IMR-90 (cell line): ENCODE data around the gene CHIT1. TPM values are rescaled to one million over a fixed set of nuclear protein-coding genes. Genes with fewer than 3 reads are reported as not detected.
A peak's percentile ranks its signal among the peaks of the same experiment; 100 is the strongest.

Experiments used
- ATAC-seq: fragments of 200-7000 bp; cut with Tn5 transposase; 2 replicates; pipeline ENCODE4 v1.9.1; 2020; ENCODE audit warnings: low read depth, mild to moderate bottlenecking, moderate library complexity
- BruUV-seq: library from RNA; stranded (reverse); fragments of 400-500 nt; replicated peaks from 2 replicates; lab custom pipeline; 2021; lab: Mats Ljungman, UMichigan
- CTCF ChIA-PET: fragments of 300-600 bp; formaldehyde crosslinking; extraction: SDS; loops from one replicate; lab custom pipeline; 2021; ENCODE audit warnings: antibody characterized with exemption; lab: Yijun Ruan, JAX
- POLR2A ChIA-PET: fragments of 300-600 bp; sonication (Branson Sonifier 250); formaldehyde crosslinking; loops from one replicate; lab custom pipeline; 2022; ENCODE audit warnings: antibody characterized with exemption; ENCODE audit not compliant: unreplicated experiment; lab: Charles Lee
- DNase-seq: peaks from one replicate; pipeline ENCODE4 v3.0.0; 2013
- H2AFZ ChIP-seq: replicated peaks from 2 replicates; pipeline ENCODE3; 2013; ENCODE audit warnings: low read length, mild to moderate bottlenecking; ENCODE audit not compliant: poor library complexity
- H2AK5ac ChIP-seq: 2 replicates; pipeline ENCODE4 v1.6.1; 2013; ENCODE audit warnings: low read depth, low read length, inconsistent platforms
- H2AK9ac ChIP-seq: replicated peaks from 2 replicates; pipeline ENCODE3; 2013; ENCODE audit warnings: mild to moderate bottlenecking, low read depth, low read length, moderate library complexity; ENCODE audit not compliant: poor library complexity
- H2BK120ac ChIP-seq: 2 replicates; pipeline ENCODE4 v1.6.1; 2013; ENCODE audit warnings: low read depth, low read length, inconsistent platforms
- H2BK15ac ChIP-seq: 3 replicates; pipeline ENCODE4 v1.6.1; 2013; ENCODE audit warnings: low read depth, low read length, inconsistent platforms
- H2BK20ac ChIP-seq: 2 replicates; pipeline ENCODE4 v1.6.1; 2013; ENCODE audit warnings: low read depth, mild to moderate bottlenecking, inconsistent platforms, low read length, moderate library complexity
- H2BK5ac ChIP-seq: 2 replicates; pipeline ENCODE4 v1.6.1; 2013; ENCODE audit warnings: mild to moderate bottlenecking, low read depth, low read length, inconsistent platforms; ENCODE audit not compliant: poor library complexity, severe bottlenecking
- H3K14ac ChIP-seq: replicated peaks from 2 replicates; pipeline ENCODE4 v1.6.1; 2013; ENCODE audit warnings: low read depth, low read length, inconsistent platforms
- H3K18ac ChIP-seq: 2 replicates; pipeline ENCODE4 v1.6.1; 2013; ENCODE audit warnings: low read depth, low read length, control low read depth
- H3K23ac ChIP-seq: 2 replicates; pipeline ENCODE4 v1.6.1; 2013; ENCODE audit warnings: low read depth, low read length, inconsistent platforms
- H3K27ac ChIP-seq: 2 replicates; pipeline ENCODE4 v1.5.1; 2013; ENCODE audit warnings: mild to moderate bottlenecking, control low read depth, low read length; ENCODE audit not compliant: insufficient read depth
- H3K27me3 ChIP-seq: 2 replicates; pipeline ENCODE4 v1.6.1; 2013; ENCODE audit warnings: low read length; ENCODE audit not compliant: control insufficient read depth, insufficient read depth
- H3K36me3 ChIP-seq: 2 replicates; pipeline ENCODE4 v1.6.1; 2013; ENCODE audit warnings: low read length, mixed read lengths; ENCODE audit not compliant: control insufficient read depth, insufficient read depth
- H3K4ac ChIP-seq: 2 replicates; pipeline ENCODE4 v1.6.1; 2013; ENCODE audit warnings: low read depth, low read length, inconsistent platforms
- H3K4me1 ChIP-seq: 2 replicates; pipeline ENCODE4 v1.6.1; 2013; ENCODE audit warnings: low read length, mixed read lengths; ENCODE audit not compliant: control insufficient read depth, insufficient read depth
- H3K4me2 ChIP-seq: 2 replicates; pipeline ENCODE4 v1.6.1; 2013; ENCODE audit warnings: low read depth, mild to moderate bottlenecking, control low read depth, low read length, moderate library complexity
- H3K4me3 ChIP-seq: 2 replicates; pipeline ENCODE4 v1.5.1; 2013; ENCODE audit warnings: low read depth, mild to moderate bottlenecking, control low read depth, low read length, moderate library complexity; ENCODE audit not compliant: insufficient read depth
- H3K56ac ChIP-seq: 2 replicates; pipeline ENCODE4 v1.6.1; 2013; ENCODE audit warnings: low read length, inconsistent platforms; ENCODE audit not compliant: insufficient read depth; ENCODE audit errors: extremely low read depth
- H3K79me1 ChIP-seq, 2 experiments: 2 replicates each; pipeline ENCODE4 v1.6.1; 2013; ENCODE audit warnings: low read length in 2 of 2, inconsistent platforms in 1 of 2, low read depth in 1 of 2
- H3K9ac ChIP-seq: 2 replicates; pipeline ENCODE4 v1.6.1; 2013; ENCODE audit warnings: low read depth, low read length, control low read depth
- H3K9me1 ChIP-seq: 2 replicates; pipeline ENCODE4 v1.6.1; 2013; ENCODE audit warnings: low read length, inconsistent platforms; ENCODE audit not compliant: insufficient read depth
- H3K9me3 ChIP-seq: 2 replicates; pipeline ENCODE4 v1.6.1; 2013; ENCODE audit warnings: low read length; ENCODE audit not compliant: control insufficient read depth, insufficient read depth
- H4K20me1 ChIP-seq: 2 replicates; pipeline ENCODE4 v1.6.1; 2013; ENCODE audit warnings: low read length, inconsistent platforms; ENCODE audit not compliant: insufficient read depth
- H4K5ac ChIP-seq: 2 replicates; pipeline ENCODE4 v1.6.1; 2013; ENCODE audit warnings: mild to moderate bottlenecking, low read depth, low read length, control low read depth
- H4K8ac ChIP-seq, 2 experiments: 2 replicates each; pipeline ENCODE4 v1.6.1; 2013; ENCODE audit warnings: low read depth in 2 of 2, low read length in 2 of 2, control low read depth in 1 of 2, inconsistent platforms in 1 of 2
- H4K91ac ChIP-seq: 2 replicates; pipeline ENCODE4 v1.6.1; 2013; ENCODE audit warnings: low read depth, low read length, inconsistent platforms; ENCODE audit not compliant: insufficient read depth
- BHLHE40 ChIP-seq: fragments of 150-350 bp; IDR thresholded peaks from 2 replicates; pipeline ENCODE4 v1.6.1; 2016; ENCODE audit warnings: mild to moderate bottlenecking, low read depth, low read length
- CEBPB ChIP-seq: IDR thresholded peaks from 2 replicates; pipeline ENCODE4 v1.6.1; 2012; ENCODE audit warnings: low read depth, low read length, improper control_type of control experiment
- CHD1 ChIP-seq: IDR thresholded peaks from 2 replicates; pipeline ENCODE4 v1.6.1; 2012; ENCODE audit warnings: low read depth, low read length, improper control_type of control experiment
- FOS ChIP-seq: fragments of 150-350 bp; IDR thresholded peaks from 2 replicates; pipeline ENCODE4 v1.6.1; 2016; ENCODE audit warnings: low read depth, low read length
- MAFK ChIP-seq: IDR thresholded peaks from 2 replicates; pipeline ENCODE4 v1.6.1; 2012; ENCODE audit warnings: low read depth, low read length, improper control_type of control experiment
- MAZ ChIP-seq: IDR thresholded peaks from 2 replicates; pipeline ENCODE4 v1.6.1; 2012; ENCODE audit warnings: low read depth, mild to moderate bottlenecking, low read length, improper control_type of control experiment, moderate library complexity, borderline replicate concordance
- MXI1 ChIP-seq: IDR thresholded peaks from 2 replicates; pipeline ENCODE4 v1.6.1; 2012; ENCODE audit warnings: low read depth, mild to moderate bottlenecking, low read length, moderate library complexity, borderline replicate concordance
- NFE2L2 ChIP-seq: fragments of 150-350 bp; IDR thresholded peaks from 2 replicates; pipeline ENCODE4 v1.6.1; 2016; ENCODE audit warnings: low read depth, mild to moderate bottlenecking, low read length
- POLR2A ChIP-seq: IDR thresholded peaks from 2 replicates; pipeline ENCODE4 v1.6.1; 2012; ENCODE audit warnings: mild to moderate bottlenecking, low read depth, low read length
- RAD21 ChIP-seq: IDR thresholded peaks from 2 replicates; pipeline ENCODE4 v1.6.1; 2012; ENCODE audit warnings: low read length, improper control_type of control experiment
- RCOR1 ChIP-seq: IDR thresholded peaks from 2 replicates; pipeline ENCODE4 v1.6.1; 2012; ENCODE audit warnings: mild to moderate bottlenecking, low read length, improper control_type of control experiment; ENCODE audit not compliant: insufficient replicate concordance
- RFX5 ChIP-seq: IDR thresholded peaks from 2 replicates; pipeline ENCODE4 v1.8.0; 2012; ENCODE audit warnings: low read depth, mild to moderate bottlenecking, low read length, moderate library complexity
- SMC3 ChIP-seq: fragments of 150-350 bp; IDR thresholded peaks from 2 replicates; pipeline ENCODE4 v1.6.1; 2016; ENCODE audit warnings: low read depth, mild to moderate bottlenecking, antibody characterized with exemption, low read length, moderate library complexity
- WGBS, 2 experiments: methylation state at CpG; one replicate each; pipeline versions ENCODE4 v1.1.5 to v1.1.7; 2013; ENCODE audit warnings: missing lambda C conversion rate in 2 of 2; ENCODE audit not compliant: insufficient read length in 1 of 2; ENCODE audit errors: extremely low coverage in 2 of 2; 5-methylcytosine and 5-hydroxymethylcytosine counted together
- dilution Hi-C: fragments of 300-500 bp; cut with HindIII; formaldehyde crosslinking; loops from one replicate; pipeline ENCODE4 v1.14.3; 2018; ENCODE audit warnings: low sequenced_read_pairs; ENCODE audit not compliant: unreplicated experiment
- in situ Hi-C: fragments of 300-500 bp; cut with MboI; formaldehyde crosslinking; loops from 3 replicates; pipeline ENCODE4 v1.14.3; 2019; ENCODE audit warnings: low sequenced_read_pairs, inconsistent platforms, mixed read lengths
- intact Hi-C: fragments of 100-400 bp; cut with micrococcal nuclease; formaldehyde crosslinking; loops from 2 replicates; pipeline ENCODE4 v1.10.0; 2022
- polyA plus RNA-seq, 3 experiments: library from polyadenylated mRNA; depleted of rRNA; stranded (reverse); fragments of >200 nt; gene quantifications; 2 replicates each; pipeline ENCODE4 v1.2.3, GENCODE V29; 2012; ENCODE audit warnings: low replicate concordance in 1 of 3
- total RNA-seq: library from RNA; depleted of rRNA; stranded (reverse); fragments of >200 nt; gene quantifications from 2 replicates; pipeline ENCODE4 v1.2.3, GENCODE V29; 2012
- TF ChIP-seq, protein P1 (sequence below): conservative IDR thresholded peaks from 2 replicates; pipeline ENCODE4 v1.5.1; 2012; ENCODE audit warnings: mild to moderate bottlenecking, low read depth, low read length, improper control_type of control experiment
- TF ChIP-seq, protein P2 (sequence below): fragments of 150-350 bp; IDR thresholded peaks from 2 replicates; pipeline ENCODE4 v1.6.1; 2016; ENCODE audit warnings: low read depth, mild to moderate bottlenecking, low read length, moderate library complexity, borderline replicate concordance
- TF ChIP-seq, protein P3 (sequence below): fragments of 150-350 bp; IDR thresholded peaks from 2 replicates; pipeline ENCODE4 v1.6.1; 2017; ENCODE audit warnings: mild to moderate bottlenecking, antibody characterized with exemption, low read length, low read depth

CHIT1 gene
- total and polyA plus RNA-seq, 2 of the 4 experiments (the other 2 are of a cell fraction) = not detected

DNA sequence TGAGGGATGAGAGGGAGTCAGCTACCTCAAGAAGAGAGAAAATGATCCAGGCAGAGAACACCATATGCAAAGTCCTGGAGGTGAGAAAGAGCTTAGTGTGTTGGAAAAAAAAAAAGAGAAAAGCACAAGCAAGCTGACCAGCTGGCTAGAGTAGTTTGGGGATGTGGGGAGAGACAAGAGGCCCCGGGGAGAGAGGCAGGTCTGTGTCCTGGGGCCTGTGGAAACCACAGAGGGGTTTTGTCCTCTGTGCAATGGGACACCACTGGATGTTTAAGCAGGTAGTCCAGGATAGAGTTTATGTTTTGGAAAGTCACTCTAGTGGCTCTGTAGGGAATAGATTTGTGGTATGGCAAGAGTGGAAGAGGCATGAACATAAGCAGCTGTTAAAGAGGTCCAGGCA, 28.6 kb downstream of the CHIT1 start:
- WGBS, 2 experiments = 50% methylated on average over 1 of the region's 1 CpG; no CpG with 5 or more reads in 1 of the 2 experiments
- no peaks in the 10 kb centered on the region for H3K9me3 ChIP-seq
- H2BK5ac ChIP-seq = peak overlapping the region; percentile 90
- intact Hi-C loops = no loop called here
- no peaks in the 10 kb centered on the region for H4K20me1 ChIP-seq
- no peak overlapping the region for H3K9ac ChIP-seq
- peaks cover 17% of the 10 kb centered on the region for H3K9me1 ChIP-seq
- H2BK20ac ChIP-seq = peak overlapping the region; percentile 67; the same call in 1 of the 2 replicates
- H3K14ac ChIP-seq = peak overlapping the region; percentile 23; the same call in 1 of the 2 replicates
- peak overlapping the region; percentile 45 to 83; a peak in 3 of 4 replicates for H4K8ac ChIP-seq
- peak overlapping the region; percentile 68; the same call in 2 of the 3 replicates for H2BK15ac ChIP-seq
- CTCF ChIA-PET = no interaction called here
- peak overlapping the region; percentile 95 for H4K5ac ChIP-seq
- peak overlapping the region; percentile 97 for H3K18ac ChIP-seq
- ATAC-seq (no peak), DNase-seq (no peak)
- BruUV-seq = no TSS peak
- no peak for TF ChIP-seq RAD21
- TF ChIP-seq, protein P1, sequence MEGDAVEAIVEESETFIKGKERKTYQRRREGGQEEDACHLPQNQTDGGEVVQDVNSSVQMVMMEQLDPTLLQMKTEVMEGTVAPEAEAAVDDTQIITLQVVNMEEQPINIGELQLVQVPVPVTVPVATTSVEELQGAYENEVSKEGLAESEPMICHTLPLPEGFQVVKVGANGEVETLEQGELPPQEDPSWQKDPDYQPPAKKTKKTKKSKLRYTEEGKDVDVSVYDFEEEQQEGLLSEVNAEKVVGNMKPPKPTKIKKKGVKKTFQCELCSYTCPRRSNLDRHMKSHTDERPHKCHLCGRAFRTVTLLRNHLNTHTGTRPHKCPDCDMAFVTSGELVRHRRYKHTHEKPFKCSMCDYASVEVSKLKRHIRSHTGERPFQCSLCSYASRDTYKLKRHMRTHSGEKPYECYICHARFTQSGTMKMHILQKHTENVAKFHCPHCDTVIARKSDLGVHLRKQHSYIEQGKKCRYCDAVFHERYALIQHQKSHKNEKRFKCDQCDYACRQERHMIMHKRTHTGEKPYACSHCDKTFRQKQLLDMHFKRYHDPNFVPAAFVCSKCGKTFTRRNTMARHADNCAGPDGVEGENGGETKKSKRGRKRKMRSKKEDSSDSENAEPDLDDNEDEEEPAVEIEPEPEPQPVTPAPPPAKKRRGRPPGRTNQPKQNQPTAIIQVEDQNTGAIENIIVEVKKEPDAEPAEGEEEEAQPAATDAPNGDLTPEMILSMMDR = no peak
- TF ChIP-seq MAZ = no peak
- TF ChIP-seq SMC3 = no peak
- TF ChIP-seq, protein P2, sequence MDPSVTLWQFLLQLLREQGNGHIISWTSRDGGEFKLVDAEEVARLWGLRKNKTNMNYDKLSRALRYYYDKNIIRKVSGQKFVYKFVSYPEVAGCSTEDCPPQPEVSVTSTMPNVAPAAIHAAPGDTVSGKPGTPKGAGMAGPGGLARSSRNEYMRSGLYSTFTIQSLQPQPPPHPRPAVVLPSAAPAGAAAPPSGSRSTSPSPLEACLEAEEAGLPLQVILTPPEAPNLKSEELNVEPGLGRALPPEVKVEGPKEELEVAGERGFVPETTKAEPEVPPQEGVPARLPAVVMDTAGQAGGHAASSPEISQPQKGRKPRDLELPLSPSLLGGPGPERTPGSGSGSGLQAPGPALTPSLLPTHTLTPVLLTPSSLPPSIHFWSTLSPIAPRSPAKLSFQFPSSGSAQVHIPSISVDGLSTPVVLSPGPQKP = no peak
- no peak for TF ChIP-seq BHLHE40
- TF ChIP-seq RFX5 = no peak
- no peak for TF ChIP-seq MAFK
- no peak for TF ChIP-seq CEBPB
- no peak for TF ChIP-seq NFE2L2
- no peak for TF ChIP-seq FOS
- no peak for TF ChIP-seq POLR2A
- no peak for TF ChIP-seq MXI1
- TF ChIP-seq CHD1 = no peak
- TF ChIP-seq, protein P3, sequence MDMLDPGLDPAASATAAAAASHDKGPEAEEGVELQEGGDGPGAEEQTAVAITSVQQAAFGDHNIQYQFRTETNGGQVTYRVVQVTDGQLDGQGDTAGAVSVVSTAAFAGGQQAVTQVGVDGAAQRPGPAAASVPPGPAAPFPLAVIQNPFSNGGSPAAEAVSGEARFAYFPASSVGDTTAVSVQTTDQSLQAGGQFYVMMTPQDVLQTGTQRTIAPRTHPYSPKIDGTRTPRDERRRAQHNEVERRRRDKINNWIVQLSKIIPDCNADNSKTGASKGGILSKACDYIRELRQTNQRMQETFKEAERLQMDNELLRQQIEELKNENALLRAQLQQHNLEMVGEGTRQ = no peak
- TF ChIP-seq RCOR1 = no peak
- no peak overlapping the region for H2AK9ac ChIP-seq
- H2AK5ac ChIP-seq = peak overlapping the region; percentile 75
- peaks cover 46% of the 10 kb centered on the region for H3K4me1 ChIP-seq
- H2BK120ac ChIP-seq = peak overlapping the region; percentile 84; the same call in 1 of the 2 replicates
- H3K36me3 ChIP-seq = no peaks in the 10 kb centered on the region
- peak overlapping the region; percentile 80; the same call in 1 of the 2 replicates for H4K91ac ChIP-seq
- peak overlapping the region; percentile 58; the same call in 1 of the 2 replicates for H3K4ac ChIP-seq
- in situ Hi-C loops = no loop called here
- no peak overlapping the region for H3K4me2 ChIP-seq
- H2AFZ ChIP-seq = no peak overlapping the region
- peak overlapping the region; percentile 93 for H3K27ac ChIP-seq
- dilution Hi-C loops = no loop called here
- no peaks in the 10 kb centered on the region for H3K79me1 ChIP-seq
- POLR2A ChIA-PET = no interaction called here
- H3K27me3 ChIP-seq = no peaks in the 10 kb centered on the region
- no peak overlapping the region for H3K23ac ChIP-seq
- no peak overlapping the region for H3K56ac ChIP-seq
- H3K4me3 ChIP-seq = no peak overlapping the region
